NCI-H526 treated with DMSO at 0.1 percent for 48 hours (cell line): ENCODE results near the gene AHRR.
"Not testable (repeated sequence)": the region's sequence is repeated elsewhere in the genome, so short reads cannot be mapped to it uniquely, and the experiment has no call there.

Experiments used
- DNase-seq: peaks from one replicate; lab custom pipeline; 2025; lab: John Stamatoyannopoulos, UW

AHRR gene

DNA sequence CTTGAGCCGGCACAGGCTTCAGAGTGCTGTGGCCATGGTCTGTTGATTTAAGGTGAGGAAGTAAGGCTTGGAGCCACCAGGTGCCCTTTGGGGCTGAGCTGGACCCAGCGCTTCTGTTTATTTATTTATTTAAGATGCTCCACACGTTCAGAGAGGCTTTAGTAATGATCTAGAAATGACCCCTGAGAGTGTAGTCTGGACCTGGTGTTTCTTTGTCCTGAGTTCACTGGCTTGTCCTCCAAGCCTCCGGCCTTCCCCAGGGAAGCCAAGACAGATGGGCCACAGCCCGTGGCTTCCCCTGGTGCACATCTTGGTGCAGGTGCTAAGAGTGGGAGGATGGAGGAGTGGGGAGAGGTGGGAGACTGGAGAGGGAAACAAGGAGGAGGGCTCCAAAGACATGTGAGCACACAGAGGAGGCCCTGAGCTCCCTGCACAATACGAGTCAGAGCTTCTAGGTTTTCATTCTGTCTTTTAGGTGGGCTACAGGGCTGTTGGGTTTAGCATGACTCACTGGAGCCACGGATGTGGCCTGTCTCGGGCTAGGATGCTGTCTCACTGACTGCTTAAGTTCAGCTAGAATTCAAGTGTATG, 56.9 kb downstream of the AHRR start:
- DNase-seq: no peak

DNA sequence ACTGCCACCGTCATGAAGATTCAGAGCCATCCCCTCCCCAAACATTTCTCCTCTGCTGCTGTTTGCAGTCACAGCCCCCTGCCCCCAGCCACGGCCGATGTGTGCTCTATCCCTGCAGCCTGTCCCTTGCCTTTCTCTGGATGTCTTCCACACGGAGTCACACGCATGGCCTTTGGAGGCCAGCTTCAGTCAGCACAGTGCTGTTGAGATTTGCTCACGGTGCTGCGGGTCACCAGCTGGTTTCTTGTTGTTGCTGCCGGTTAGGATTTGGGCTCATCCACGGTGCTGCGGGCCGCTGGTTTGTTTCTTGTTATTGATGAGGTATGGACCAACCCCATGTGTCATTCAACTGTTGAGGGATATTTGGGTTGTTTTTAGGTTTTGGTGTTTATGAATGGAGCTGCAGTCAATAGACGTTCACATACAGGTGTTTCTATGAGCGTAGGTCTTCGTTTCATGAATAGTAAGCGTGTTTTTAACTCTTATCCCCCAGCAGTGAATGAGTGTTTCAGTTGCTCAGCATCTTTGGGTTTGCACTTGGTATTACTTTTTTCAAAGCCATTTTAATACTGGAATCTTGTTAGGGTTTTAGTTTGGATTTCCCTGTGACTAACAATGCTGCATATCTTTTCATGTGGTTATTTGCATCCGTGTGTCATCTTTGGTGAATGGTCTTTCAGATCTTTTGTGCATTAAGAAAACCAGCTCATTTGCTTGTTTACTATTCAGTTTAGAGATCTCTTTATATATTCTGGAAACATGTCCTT, 57.6 kb downstream of the AHRR start:
- DNase-seq: peak; percentile 37

DNA sequence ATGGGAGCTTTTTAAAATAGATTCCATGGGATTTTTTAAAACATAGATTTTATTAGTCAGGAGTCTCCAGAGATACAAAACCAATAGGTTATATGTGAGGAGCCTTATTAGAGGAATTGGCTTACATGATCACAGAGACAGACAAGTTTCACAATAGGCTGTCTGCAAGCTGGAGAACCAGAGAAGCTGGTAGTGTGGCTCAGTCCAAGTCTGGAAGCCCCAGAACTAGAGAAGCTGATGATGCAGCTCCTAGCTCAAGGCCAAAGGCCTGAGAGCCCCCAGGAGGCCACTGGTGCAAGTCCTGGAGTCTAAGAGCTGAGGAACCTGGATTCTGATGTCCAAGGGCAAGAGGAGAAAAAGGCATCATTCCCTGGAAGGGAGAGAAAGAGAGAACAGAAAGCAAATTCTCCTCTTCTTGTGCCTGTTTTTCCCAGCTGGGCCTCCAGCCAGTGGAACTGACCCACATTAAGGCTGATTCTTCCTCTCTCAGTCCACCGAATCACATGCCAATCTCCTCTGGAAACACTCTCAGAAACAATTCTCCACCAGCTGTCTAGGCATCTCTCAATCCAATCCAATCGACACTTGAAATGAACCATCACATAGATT, 59.3 kb downstream of the AHRR start:
- DNase-seq: no peak

DNA sequence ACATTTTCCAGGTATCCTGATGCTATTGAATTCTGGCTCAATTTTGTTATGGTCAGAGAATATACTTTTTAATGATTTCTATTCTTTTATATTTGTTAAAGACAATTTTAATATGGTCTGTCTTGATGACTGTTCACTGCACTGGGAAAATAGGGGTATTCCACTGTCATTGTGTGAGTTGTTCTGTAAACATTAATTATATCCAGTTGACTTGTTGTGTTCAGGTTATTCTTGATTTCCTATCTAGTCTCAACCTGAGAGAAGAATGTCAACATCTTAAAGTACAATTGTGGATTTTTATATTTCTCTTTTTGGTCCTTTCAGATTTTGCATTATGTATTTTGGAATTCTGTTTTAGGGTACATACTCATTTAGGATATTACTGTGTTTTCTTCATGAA, 61.6 kb downstream of the AHRR start:
- no peak for DNase-seq

DNA sequence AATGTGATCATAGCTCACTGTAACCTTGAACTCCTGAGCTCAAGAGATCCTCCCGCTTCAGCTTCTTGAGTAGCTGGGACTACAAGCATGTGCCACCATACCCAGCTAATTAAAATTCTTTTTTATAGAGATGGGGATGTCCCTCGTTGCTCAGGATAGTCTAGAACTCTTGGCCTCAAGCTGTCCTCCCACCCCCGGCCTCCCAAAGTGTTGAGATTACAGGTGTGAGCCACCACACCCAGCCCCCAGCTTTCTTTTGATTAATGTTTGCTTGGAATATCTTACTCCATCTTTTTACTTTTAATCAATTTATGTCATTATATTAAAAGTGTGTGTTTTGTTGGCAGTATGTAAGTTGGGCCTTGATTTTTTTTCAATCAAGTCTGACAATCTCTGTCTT, 62.1 kb downstream of the AHRR start:
- DNase-seq: no peak

DNA sequence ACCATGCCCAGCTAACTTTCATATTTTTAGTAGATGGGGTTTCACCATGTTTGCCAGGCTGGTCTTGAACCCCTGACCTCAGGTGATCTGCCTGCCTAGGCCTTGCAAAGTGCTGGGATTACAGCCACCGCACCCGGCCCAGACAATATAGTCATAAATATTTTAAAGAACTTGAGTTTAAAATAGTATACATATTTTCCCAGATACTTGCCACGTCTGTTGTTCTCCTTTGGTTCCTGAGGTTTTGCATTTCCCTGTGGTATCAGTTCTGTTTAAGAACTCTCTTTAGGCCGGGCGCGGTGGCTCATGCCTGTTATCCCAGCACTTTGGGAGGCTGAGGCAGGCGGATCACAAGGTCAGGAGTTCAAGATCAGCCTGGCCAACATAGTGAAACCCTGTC, 63.1 kb downstream of the AHRR start:
- not testable (repeated sequence) for DNase-seq

DNA sequence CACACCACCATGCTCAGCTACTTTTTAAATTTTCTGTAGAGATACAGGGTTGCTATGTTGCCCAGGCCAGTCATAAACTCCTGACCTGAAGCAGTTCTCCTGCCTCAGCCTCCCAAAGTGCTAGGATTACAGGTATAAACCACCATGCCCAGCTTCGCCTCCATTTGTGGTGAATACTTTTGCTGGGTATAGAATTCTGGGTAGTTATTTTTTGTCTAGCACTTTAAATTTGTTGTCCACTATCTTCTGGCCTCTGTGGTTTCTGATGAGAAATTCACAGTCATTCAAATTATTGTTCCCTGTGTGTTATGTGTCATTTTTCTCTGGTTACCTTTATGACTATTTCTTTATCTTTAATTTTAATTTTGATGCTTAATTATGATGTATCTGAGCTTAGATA, 63.8 kb downstream of the AHRR start:
- no peak for DNase-seq

DNA sequence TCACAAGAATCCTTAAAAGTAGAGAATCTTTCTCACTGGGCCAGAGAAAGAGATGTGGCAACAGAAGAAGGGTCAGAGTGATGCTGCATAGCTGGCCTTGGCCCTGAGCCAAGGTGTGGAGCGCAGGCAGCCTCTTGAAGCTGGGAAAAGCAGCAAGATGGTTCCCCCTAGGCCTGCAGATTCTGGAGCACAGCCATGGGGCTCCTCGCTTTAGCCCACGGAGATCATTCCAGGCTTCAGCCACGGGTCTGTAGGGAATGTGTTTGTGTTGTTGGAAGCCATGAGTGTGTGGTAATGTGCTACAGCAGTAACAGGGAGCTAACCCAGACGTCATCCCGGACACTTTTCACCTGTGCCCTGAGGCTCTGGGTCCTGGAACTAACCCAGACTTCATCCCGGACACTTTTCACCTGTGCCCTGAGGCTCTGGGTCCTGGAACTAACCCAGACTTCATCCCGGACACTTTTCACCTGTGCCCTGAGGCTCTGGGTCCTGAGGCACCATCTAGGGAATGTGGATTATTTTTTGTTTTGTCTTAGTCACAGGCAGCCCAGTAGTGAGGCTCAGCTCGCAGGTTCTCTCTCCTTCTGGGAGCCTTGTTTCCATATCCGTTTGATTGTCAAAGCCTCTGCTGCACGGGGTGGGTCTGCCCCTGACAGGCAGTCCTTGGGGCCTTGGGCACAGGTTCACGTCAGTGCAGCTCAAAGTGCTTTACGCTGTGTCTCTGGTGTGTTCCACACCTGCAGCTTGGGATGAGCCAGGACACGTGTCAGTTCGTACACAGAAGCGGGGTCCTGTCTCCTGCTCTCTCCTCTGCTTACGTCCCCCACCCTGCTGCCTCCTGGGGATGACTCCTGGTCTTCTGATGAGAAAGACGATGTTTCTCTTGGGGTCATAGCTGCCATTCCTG, 65.2 kb downstream of the AHRR start:
- DNase-seq: no peak

DNA sequence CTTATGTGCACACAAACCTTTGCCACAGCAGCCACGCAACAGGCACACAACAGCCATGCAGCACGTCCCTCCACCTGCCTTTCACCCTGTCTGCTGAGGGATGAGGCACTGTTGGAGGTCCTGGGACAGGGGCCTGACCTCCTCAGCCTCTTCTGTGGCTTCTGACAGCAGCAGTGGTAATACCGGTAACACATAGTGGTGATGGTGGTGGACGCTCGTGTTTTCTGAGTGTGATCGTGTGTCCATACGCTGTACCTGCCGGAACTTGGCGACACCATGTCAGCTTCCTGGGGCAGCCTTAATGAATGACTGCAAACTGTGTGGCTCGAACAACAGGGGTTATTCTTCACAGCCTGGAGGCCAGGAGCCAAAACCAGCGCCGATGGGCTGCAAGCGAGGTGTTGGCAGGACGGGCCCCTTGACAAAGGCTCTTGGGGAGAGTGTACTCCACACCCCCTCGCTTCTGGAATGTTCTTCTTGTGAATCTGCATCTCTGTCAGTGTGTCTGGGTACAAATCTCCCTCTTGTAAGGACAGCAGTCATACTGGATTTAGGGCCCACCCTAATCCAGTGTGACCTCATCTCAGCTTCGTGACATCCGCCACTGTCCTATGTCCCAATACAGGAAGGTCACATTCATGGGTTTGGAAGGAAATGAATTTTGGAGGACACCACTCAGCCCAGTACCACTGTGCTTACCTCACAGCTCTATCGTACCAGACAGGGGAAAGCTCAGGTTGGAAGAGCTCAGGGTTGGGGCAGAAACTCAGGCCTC, 66.2 kb downstream of the AHRR start:
- no peak for DNase-seq

DNA sequence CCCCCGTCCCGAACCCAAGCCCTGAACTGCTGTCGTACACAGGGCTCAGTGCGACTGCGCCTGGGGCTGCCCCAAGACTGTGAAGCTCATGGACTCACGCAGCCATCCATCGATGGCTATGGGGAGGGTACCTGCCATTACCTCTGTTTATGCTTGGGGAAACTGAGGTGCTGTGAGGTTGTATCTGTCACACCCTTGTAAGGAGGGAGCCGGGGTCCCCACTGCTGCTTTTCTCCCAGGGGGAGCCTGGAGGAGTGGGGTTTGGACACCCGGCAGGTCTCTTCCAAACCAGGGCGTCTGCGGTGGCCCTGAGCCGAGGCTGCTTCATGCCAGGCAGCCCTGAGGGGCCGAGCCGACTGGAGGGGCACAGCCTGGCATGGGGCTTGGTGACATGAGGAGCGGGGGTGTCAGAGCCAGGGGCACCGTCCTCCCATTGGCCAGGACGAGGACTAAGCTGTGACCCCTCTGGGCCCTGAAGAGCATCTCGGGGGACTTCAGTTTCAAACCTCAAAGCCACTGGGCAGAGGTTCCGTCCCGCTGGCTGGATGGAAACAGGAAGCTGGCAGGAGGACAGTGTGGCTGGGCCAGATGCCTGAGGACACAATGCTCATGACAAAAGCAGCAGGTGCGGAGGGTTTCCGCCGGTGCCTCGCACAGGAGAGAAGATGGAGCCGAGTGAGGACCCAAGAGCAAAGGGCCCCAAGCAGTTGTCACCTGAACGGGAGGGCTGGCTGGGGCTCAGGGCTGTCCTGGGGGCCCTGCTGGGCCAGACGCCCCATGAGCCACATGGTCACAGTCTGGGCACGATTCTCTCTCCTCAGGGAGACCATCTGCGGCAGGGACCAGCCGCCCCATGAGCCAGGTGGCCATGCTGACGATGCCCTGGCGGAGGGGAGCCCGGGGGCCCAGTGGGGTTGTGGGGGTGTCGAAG, 67.0 kb downstream of the AHRR start:
- DNase-seq: no peak

DNA sequence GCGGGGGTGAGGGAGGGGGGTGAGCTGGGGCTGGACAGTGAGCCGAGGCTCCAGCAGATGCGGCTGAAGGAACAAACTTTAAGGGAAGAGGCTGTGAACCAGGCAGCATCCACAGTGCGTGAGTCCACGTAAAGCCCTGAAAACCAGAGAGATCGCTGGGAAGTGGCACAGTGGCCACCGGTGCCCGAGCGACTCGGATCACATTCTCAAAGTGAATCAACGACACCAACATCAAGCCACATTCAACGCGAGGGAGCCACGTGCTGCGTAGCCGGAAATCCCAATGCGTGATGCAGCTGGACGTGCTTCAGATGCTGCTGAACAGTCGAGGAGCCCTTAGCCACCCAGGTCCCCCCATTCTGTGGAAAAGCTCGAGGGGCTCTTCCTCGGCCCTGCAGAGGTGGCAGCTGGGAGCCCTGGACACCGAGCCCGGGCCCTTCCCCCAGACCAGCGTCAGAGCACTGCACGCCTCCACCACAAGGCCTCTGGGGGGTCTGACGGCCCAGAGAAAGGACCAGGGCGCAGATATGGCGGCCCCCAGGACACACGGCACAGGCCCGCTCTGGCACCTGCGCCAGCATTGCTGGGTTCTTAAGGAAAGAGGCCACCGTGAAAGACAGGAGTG, 67.8 kb downstream of the AHRR start:
- no peak for DNase-seq

DNA sequence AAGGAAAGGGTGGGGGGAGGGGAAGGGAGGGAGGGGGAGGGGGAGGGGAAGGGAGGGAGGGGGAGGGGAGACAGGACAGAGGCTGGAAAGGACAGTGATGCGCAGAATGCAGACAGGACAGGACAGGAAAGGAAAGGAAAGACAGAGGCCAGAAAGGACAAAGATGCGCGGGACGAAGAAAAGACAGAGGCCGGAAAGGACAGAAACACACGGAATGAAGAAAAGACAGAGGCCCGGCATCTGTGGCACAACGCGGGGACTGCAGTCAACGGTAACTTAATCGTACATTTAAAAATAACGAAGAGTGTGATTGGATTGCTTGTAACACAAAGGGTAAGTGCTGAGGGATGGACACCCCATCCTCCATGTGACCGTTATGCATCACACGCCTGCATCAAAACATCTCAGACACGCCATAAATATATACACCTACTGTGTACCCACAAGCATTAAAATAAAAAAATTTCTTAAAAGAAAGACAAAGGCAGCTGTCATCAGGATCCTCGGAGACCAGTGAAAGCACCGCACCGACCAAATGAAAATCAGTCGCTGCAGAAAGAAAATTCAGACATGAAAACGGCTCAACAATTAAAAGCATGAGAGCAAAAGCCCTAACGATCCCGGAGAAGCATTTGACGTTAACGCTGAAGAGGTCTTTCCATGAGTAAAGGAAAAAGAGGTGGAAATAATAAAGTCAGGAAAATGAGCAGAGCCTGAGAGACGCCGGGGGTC, 68.5 kb downstream of the AHRR start:
- no peak for DNase-seq

DNA sequence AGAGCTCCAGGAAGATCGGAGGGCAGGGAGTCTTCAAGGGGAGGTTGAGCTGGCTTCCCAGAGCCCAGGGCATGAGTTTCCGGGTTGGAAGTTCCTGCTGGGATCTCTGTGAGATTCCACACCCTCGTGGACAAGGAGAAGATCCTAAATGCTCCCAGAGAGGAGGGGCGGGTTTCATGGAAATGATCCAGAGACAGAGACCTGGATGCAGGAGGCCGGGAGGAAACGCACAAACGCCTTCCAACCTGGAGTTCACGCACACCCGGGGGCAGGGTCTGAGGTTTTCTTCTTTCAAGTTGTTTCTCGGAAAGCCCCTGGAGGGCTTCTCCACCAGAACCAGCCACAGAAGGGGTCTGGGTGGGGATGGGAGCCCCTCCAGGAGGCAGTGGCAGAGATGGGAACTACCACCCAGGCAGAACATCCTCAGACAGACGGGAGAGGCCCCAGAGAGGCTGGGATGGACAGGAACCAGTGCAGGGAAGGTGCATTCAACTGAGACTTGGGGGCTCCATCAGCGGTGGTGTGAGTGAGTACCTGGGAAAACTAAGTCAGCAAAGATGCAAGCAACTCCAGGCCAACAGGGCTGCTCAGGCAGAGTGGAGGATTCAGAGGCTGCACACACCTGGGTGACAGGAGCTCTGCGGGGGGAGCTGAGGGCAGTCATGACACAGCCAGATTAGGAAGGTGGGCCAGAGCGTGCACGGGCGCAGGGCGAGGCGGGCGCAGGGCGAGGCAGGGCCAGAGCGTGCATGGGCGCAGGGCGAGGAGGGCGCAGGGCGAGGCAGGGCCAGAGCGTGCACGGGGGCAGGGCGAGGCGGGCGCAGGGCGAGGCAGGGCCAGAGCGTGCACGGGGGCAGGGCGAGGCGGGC, 69.3 kb downstream of the AHRR start:
- DNase-seq: no peak

DNA sequence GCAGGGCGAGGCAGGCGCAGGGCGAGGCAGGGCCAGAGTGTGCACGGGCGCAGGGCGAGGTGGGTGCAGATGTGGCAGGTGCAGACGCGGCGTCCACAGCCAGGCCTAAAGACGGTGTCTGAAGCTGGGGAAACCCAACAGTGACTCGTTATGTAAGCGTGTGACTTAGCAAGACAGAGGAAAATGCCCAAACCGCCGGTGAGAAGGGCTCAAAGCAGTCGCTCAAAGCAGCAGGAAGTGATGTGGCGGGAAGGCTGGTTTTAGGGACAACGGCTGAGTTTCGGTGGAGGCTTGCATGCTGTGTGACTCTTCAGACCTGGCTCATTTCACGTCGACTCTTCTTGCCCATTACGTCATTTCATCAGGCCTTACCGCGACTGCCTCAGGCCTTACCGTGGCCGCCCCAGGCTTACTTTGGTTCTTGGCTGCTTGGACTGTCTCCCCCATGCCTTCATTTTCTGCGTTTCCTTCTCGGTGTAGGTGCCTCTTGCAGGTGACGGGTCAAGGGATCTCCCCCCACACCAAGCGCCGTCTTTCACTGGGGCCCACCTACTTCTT, 71.0 kb downstream of the AHRR start:
- DNase-seq: no peak

DNA sequence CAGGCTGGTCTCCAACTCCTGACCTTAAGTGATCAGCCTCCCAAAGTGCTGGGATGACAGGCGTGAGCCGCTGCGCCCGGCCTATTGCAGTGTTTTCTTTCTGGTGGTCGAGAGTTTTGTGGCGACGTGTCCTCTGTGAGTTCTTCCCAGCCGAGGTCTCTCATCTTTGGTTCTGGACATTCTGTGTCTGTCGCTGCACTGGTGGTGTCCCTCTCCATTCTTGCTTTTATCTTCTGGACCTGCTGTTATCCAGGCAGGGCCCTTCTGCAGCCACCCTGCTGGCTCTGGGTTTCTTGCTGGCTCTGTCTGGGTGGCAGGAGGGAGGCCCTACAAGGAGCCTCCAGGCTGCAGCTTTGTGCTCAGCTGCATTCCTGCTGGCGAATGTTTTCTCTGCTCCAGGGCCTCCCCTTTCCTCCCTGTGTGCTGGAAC, 72.3 kb downstream of the AHRR start:
- DNase-seq: no peak

DNA sequence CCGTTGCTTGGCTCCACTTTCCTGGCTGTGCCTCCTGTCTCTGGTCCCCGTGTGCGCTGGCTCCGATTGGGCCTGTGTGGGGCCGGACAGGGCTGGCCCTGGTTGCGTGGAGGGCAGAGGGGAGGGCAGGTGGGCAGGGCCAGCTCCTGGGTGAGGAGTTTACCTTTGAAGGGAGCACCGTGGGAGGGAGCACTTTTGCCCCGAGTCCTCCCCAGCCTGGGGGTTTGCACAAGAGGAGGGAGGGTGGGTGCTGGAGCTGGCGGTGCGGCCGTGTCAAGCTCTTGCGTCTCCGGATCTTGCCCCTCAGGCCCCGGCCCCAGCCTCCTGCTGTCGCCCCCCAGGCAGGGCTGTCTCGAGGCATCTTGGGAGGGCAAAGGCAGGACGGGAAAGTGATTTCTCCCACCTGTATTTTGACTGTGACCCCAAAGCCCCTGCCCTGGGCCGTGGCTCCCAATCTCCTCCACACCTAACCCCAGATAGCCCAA, 73.2 kb downstream of the AHRR start:
- no peak for DNase-seq

DNA sequence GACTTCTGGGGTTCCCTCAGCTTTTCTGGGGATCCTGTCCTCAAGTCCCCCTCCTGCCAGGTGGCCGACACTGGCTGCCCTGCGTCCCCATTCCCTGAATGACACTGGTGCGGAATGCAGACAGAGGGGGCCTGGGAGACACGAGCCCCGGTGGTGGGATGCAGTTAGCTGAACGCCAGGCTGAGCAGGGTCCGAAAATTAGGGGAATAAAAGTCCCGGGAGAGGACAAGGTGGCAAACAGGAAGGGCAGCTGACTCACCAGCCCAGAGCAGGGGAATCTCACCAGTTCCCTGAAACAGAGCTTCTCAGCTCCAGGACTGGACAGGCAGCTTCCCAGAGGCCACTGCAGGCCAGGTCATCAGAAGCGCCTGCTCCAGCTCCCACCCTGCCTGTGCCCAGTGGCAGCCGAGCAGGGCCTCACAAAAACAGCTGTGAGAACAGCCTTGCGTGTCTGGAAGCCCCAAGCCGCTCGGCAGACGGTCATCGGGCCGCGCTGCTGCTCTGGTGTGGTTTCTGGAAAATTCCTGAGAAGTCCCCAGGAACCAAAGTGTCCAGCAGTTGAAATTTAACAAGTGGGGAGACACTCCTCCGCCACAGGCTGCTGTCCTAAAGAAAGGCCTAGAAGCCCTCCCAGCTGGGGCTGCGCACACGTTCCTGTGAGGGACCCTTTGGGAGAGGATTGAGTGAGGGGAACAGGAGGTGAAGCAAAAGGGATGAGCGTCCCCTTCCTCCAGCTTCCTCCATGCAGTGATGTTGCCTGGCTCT, 73.8 kb downstream of the AHRR start:
- DNase-seq: no peak
